H1 (cell line): ENCODE results near the gene TCF7. TPM values are rescaled to one million over a fixed set of nuclear protein-coding genes. Genes with fewer than 3 reads are reported as not detected.

Experiments used
- CTBP2 ChIP-seq: IDR thresholded peaks from 2 replicates; pipeline ENCODE4 v1.7.0; 2011; ENCODE audit warnings: borderline replicate concordance, mild to moderate bottlenecking, moderate library complexity, mixed read lengths, low read length; ENCODE audit not compliant: insufficient read depth, insufficient read length
- JUND ChIP-seq: IDR thresholded peaks from 2 replicates; pipeline ENCODE4 v1.6.1; 2011; ENCODE audit warnings: mild to moderate bottlenecking, improper control_type of control experiment, low read length
- NANOG ChIP-seq: IDR thresholded peaks from 2 replicates; pipeline ENCODE4 v1.6.1; 2011; ENCODE audit warnings: low read length, low read depth, mild to moderate bottlenecking, inconsistent platforms; ENCODE audit not compliant: insufficient read depth, poor library complexity, severe bottlenecking
- RFX5 ChIP-seq: IDR thresholded peaks from 2 replicates; pipeline ENCODE4 v1.6.1; 2011; ENCODE audit warnings: low read depth, low read length, improper control_type of control experiment, borderline replicate concordance
- SIRT6 ChIP-seq: IDR thresholded peaks from one replicate; pipeline ENCODE4 v1.7.1; 2012; ENCODE audit warnings: low read length, inconsistent platforms
- SRF ChIP-seq: IDR thresholded peaks from 2 replicates; pipeline ENCODE4 v1.6.1; 2011; ENCODE audit warnings: mild to moderate bottlenecking, low read depth, low read length, moderate library complexity
- SUZ12 ChIP-seq: fragments of 200-600 bp; sonication (generic); IDR thresholded peaks from 2 replicates; pipeline ENCODE4 v1.6.1; 2012; ENCODE audit warnings: mild to moderate bottlenecking, inconsistent platforms, low read length, moderate library complexity, mixed read lengths
- ZNF274 ChIP-seq: IDR thresholded peaks from 2 replicates; pipeline ENCODE4 v1.7.0; 2012; ENCODE audit warnings: low read length, borderline replicate concordance; ENCODE audit errors: extremely low read depth
- polyA plus RNA-seq, 7 experiments: library from polyadenylated mRNA; depleted of rRNA in 3 of 7; stranded (reverse) in 5 of 7; unstranded in 2 of 7; fragments of >200 nt in 5 of 7; fragments of 200-250 nt in 2 of 7; gene quantifications; 1 replicate in 5 of 7; 2 replicates in 1 of 7; 4 replicates in 1 of 7; pipeline versions ENCODE4 v1.2.1 to v1.2.3, GENCODE V29; 2011 to 2013; ENCODE audit warnings: missing spikeins in 2 of 7, mixed read lengths in 2 of 7
- total RNA-seq: library from RNA; stranded (reverse); fragmentation: NEBNext Ultra II Directional; extraction: Animal tissue kit (Norgen Biotek cat#: 25700); gene quantifications from 2 replicates; pipeline ENCODE4 v1.2.1, GENCODE V29; 2021

TCF7 gene
- total and polyA plus RNA-seq, 2 of the 8 experiments (the other 6 are each of a cell fraction or from before 2014, with no cell fraction given) = 4.7 to 8.5 TPM

- TF ChIP-seq JUND = no peak
- TF ChIP-seq RFX5 = no peak
- TF ChIP-seq CTBP2 = no peak
- no peak for TF ChIP-seq SUZ12
- TF ChIP-seq NANOG = no peak
- no peak for TF ChIP-seq SIRT6
- TF ChIP-seq SRF = no peak
- TF ChIP-seq ZNF274 = no peak
- TF ChIP-seq, all 59 proteins: peak for 0
Measured at GRCh38 chr5:134161513-134162395, 47.3 kb downstream of the TCF7 start (continued).
